DLD1 (cell line): ENCODE measurements around the gene SLC2A9.
"Not testable (repeated sequence)": the region's sequence is repeated elsewhere in the genome, so short reads cannot be mapped to it uniquely, and the experiment has no call there.

ENCODE experiments used
- in situ Hi-C: cut with HindIII; loops from 2 replicates; pipeline ENCODE4 v1.10.0; 2017; ENCODE audit warnings: low sequenced_read_pairs

SLC2A9 gene

GRCh38 chr4:10002278-10002677 lies 19.0 kb downstream of the SLC2A9 start:
- in situ Hi-C loops, result no loop called here

GRCh38 chr4:10001757-10002156 lies 19.5 kb downstream of the SLC2A9 start:
- in situ Hi-C loops, result no loop called here

- in situ Hi-C loops, result no loop called here
Observed at GRCh38 chr4:9999956-10000561, 21.2 kb downstream of the SLC2A9 start.

- in situ Hi-C loops, result no loop called here
Observed at GRCh38 chr4:9997886-9998285, 23.4 kb downstream of the SLC2A9 start.

GRCh38 chr4:9996319-9997110 lies 24.8 kb downstream of the SLC2A9 start:
- in situ Hi-C loops, result no loop called here

- in situ Hi-C loops, result no loop called here
Observed at GRCh38 chr4:9994246-9994847, 26.9 kb downstream of the SLC2A9 start.

- in situ Hi-C loops, result no loop called here
Observed at GRCh38 chr4:9989918-9990635, 31.2 kb downstream of the SLC2A9 start.

GRCh38 chr4:9988933-9989332 lies 32.4 kb downstream of the SLC2A9 start:
- in situ Hi-C loops, result no loop called here

- in situ Hi-C loops, result no loop called here
Observed at GRCh38 chr4:9988363-9988749, 32.9 kb downstream of the SLC2A9 start.

GRCh38 chr4:9987749-9988362 lies 33.4 kb downstream of the SLC2A9 start:
- in situ Hi-C loops, result no loop called here

- in situ Hi-C loops, result no loop called here
Observed at GRCh38 chr4:9984621-9985020, 36.7 kb downstream of the SLC2A9 start.

GRCh38 chr4:9983211-9983610 lies 38.1 kb downstream of the SLC2A9 start:
- in situ Hi-C loops, result no loop called here

GRCh38 chr4:9981899-9982298 lies 39.4 kb downstream of the SLC2A9 start:
- in situ Hi-C loops, result not testable (repeated sequence)

- in situ Hi-C loops, result no loop called here
Observed at GRCh38 chr4:9980898-9981297, 40.4 kb downstream of the SLC2A9 start.

GRCh38 chr4:9979101-9979701 lies 42.1 kb downstream of the SLC2A9 start:
- in situ Hi-C loops, result no loop called here

GRCh38 chr4:9977518-9978031 lies 43.7 kb downstream of the SLC2A9 start:
- in situ Hi-C loops, result no loop called here

- in situ Hi-C loops, result no loop called here
Observed at GRCh38 chr4:9976781-9977180, 44.5 kb downstream of the SLC2A9 start.

GRCh38 chr4:9976293-9976692 lies 45.0 kb downstream of the SLC2A9 start:
- in situ Hi-C loops, result no loop called here

- in situ Hi-C loops, result no loop called here
Observed at GRCh38 chr4:9971711-9972110, 49.6 kb downstream of the SLC2A9 start.

GRCh38 chr4:9970399-9971011 lies 50.8 kb downstream of the SLC2A9 start:
- in situ Hi-C loops, result no loop called here
